DOHH2 (cell line): ENCODE measurements around the gene CCDC106.
A peak's percentile ranks its signal among the peaks of the same experiment; 100 is the strongest.

Experiments
- H3F3A ChIP-seq: fragments of 200-600 bp; sonication (generic), shearing (Covaris generic); 2 replicates; pipeline ENCODE4 v1.6.0; 2016; ENCODE audit warnings: antibody characterized with exemption, mild to moderate bottlenecking; ENCODE audit not compliant: control insufficient read depth, insufficient read depth
- H3K27ac ChIP-seq: fragments of 200-600 bp; sonication (generic); 2 replicates; pipeline ENCODE4 v1.5.1; 2014; ENCODE audit warnings: low read depth, mild to moderate bottlenecking, low read length, moderate library complexity
- H3K27me3 ChIP-seq: fragments of 200-600 bp; sonication (generic); 2 replicates; pipeline ENCODE4 v1.6.1; 2014; ENCODE audit warnings: mild to moderate bottlenecking, low read length, mixed read lengths; ENCODE audit not compliant: control insufficient read depth
- H3K36me3 ChIP-seq: fragments of 200-600 bp; sonication (generic); 2 replicates; pipeline ENCODE4 v1.6.1; 2014; ENCODE audit warnings: mild to moderate bottlenecking, low read length, moderate library complexity, mixed read lengths; ENCODE audit not compliant: control insufficient read depth
- H3K4me1 ChIP-seq: fragments of 200-600 bp; sonication (generic); 2 replicates; pipeline ENCODE4 v1.6.1; 2014; ENCODE audit warnings: mild to moderate bottlenecking, low read length, mixed read lengths; ENCODE audit not compliant: control insufficient read depth
- H3K4me2 ChIP-seq: fragments of 200-600 bp; sonication (generic); 2 replicates; pipeline ENCODE4 v1.6.0; 2014; ENCODE audit warnings: mild to moderate bottlenecking, low read length, moderate library complexity
- H3K4me3 ChIP-seq: fragments of 200-600 bp; sonication (generic); 2 replicates; pipeline ENCODE4 v1.5.1; 2014; ENCODE audit warnings: mild to moderate bottlenecking, low read length, mixed read lengths
- H3K79me2 ChIP-seq: fragments of 200-600 bp; sonication (generic); 2 replicates; pipeline ENCODE4 v1.6.1; 2014; ENCODE audit warnings: mild to moderate bottlenecking, low read length, mixed read lengths; ENCODE audit not compliant: control insufficient read depth
- H3K9me2 ChIP-seq: fragments of 200-600 bp; sonication (generic); replicated peaks from 2 replicates; pipeline ENCODE4 v1.6.1; 2014; ENCODE audit warnings: mild to moderate bottlenecking, low read length, mixed read lengths; ENCODE audit not compliant: control insufficient read depth
- H3K9me3 ChIP-seq: fragments of 200-600 bp; sonication (generic); 2 replicates; pipeline ENCODE4 v1.6.1; 2014; ENCODE audit warnings: antibody characterized with exemption, low read length, mixed read lengths; ENCODE audit not compliant: control insufficient read depth, insufficient read depth
- H4K20me1 ChIP-seq: fragments of 200-600 bp; sonication (generic); 2 replicates; pipeline ENCODE4 v1.6.0; 2014; ENCODE audit warnings: low read depth, mild to moderate bottlenecking, antibody characterized with exemption, low read length, moderate library complexity; ENCODE audit not compliant: control insufficient read depth, insufficient read depth
- EZH2phosphoT487 ChIP-seq: fragments of 200-600 bp; sonication (generic); IDR thresholded peaks from 2 replicates; pipeline ENCODE4 v1.6.1; 2017; ENCODE audit warnings: borderline replicate concordance, mild to moderate bottlenecking, antibody characterized with exemption, low read length, moderate library complexity, mixed read lengths
- TF ChIP-seq, protein P1 (sequence below): fragments of 200-600 bp; sonication (generic); IDR thresholded peaks from one replicate; pipeline ENCODE4 v1.5.1; 2014; ENCODE audit warnings: antibody characterized with exemption, mild to moderate bottlenecking, low read depth, low read length; ENCODE audit not compliant: poor library complexity, severe bottlenecking

The CCDC106 gene

GRCh38 chr19:55646889-55647731 is 902 bp upstream of the CCDC106 start:
- Histone ChIP-seq H3K9me2 (no peaks in the 10 kb centered on the region), H3K27me3 (no peaks in the 10 kb centered on the region), H3K4me1 (peaks cover 58% of the 10 kb centered on the region), H3K4me3 (peak overlapping the region; percentile 94), H3K27ac (peak overlapping the region; percentile 99), H3F3A (peaks cover 26% of the 10 kb centered on the region), H3K4me2 (peak overlapping the region; percentile 87), H3K9me3 (no peaks in the 10 kb centered on the region), H4K20me1 (no peaks in the 10 kb centered on the region), H3K79me2 (peaks cover 85% of the 10 kb centered on the region), H3K36me3 (peaks cover 83% of the 10 kb centered on the region)
- TF ChIP-seq, protein P1, sequence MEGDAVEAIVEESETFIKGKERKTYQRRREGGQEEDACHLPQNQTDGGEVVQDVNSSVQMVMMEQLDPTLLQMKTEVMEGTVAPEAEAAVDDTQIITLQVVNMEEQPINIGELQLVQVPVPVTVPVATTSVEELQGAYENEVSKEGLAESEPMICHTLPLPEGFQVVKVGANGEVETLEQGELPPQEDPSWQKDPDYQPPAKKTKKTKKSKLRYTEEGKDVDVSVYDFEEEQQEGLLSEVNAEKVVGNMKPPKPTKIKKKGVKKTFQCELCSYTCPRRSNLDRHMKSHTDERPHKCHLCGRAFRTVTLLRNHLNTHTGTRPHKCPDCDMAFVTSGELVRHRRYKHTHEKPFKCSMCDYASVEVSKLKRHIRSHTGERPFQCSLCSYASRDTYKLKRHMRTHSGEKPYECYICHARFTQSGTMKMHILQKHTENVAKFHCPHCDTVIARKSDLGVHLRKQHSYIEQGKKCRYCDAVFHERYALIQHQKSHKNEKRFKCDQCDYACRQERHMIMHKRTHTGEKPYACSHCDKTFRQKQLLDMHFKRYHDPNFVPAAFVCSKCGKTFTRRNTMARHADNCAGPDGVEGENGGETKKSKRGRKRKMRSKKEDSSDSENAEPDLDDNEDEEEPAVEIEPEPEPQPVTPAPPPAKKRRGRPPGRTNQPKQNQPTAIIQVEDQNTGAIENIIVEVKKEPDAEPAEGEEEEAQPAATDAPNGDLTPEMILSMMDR: no peak

GRCh38 chr19:55648585-55649267 is 714 bp downstream of the CCDC106 start:
- peaks cover 25% of the 10 kb centered on the region for H3F3A ChIP-seq
- H3K27me3 ChIP-seq: no peaks in the 10 kb centered on the region
- peaks cover 57% of the 10 kb centered on the region for H3K4me1 ChIP-seq
- H3K4me2 ChIP-seq: peak overlapping the region; percentile 87
- peaks cover 86% of the 10 kb centered on the region for H3K36me3 ChIP-seq
- peak overlapping the region; percentile 94 for H3K4me3 ChIP-seq
- no peak for TF ChIP-seq EZH2phosphoT487
- TF ChIP-seq, protein P1: no peak
- H3K79me2 ChIP-seq: peaks cover 72% of the 10 kb centered on the region
- no peaks in the 10 kb centered on the region for H3K9me2 ChIP-seq
- no peaks in the 10 kb centered on the region for H3K9me3 ChIP-seq
- H4K20me1 ChIP-seq: no peaks in the 10 kb centered on the region
- peak overlapping the region; percentile 99 for H3K27ac ChIP-seq

DNA sequence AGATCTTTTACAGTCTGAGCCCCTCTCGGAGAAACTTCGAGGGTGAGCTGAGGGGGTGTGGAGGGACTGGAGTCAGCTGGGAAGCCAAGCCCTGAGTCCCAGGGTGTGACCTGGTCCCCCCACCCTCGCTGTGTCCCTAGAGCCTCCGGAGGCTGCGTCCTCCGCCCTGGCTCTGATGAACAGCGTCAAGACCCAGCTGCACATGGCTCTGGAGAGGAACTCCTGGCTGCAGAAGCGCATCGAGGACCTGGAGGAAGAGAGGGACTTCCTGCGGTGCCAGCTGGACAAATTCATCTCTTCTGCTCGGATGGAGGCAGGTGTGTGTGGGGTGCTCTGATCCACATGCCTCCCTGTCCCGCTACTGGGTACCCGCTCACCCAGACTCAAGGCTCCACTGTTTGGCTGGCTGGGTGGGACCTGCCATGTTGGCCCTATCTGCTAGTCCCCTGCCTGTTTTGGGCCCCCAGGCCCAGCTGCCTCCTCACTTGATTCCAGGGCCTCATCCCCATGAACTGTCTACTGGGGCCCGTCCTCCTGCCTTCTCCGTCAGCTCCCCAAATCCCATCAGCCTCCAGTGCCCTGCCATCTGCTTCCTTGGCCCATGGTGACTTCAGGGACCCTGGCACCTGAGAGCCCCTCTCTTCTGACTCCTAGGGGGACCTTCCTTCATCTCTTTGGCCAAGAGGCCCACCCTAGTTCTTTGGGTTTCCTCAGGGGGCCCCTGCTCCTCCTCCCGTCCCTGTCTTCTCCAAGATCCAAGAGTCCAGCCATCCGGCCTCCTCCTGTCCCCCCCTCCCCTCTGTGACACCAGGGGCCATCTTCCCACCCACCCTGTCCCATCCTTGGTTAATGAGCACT is 1.5 kb downstream of the CCDC106 start:
- Histone ChIP-seq H3K4me2 (peak overlapping the region; percentile 87), H3K27ac (peak overlapping the region; percentile 99), H3K79me2 (peaks cover 64% of the 10 kb centered on the region), H3F3A (peaks cover 22% of the 10 kb centered on the region), H3K4me3 (peak overlapping the region; percentile 94), H3K9me3 (no peaks in the 10 kb centered on the region), H4K20me1 (no peaks in the 10 kb centered on the region), H3K27me3 (no peaks in the 10 kb centered on the region), H3K9me2 (no peaks in the 10 kb centered on the region), H3K4me1 (peaks cover 56% of the 10 kb centered on the region), H3K36me3 (peaks cover 79% of the 10 kb centered on the region)
- TF ChIP-seq EZH2phosphoT487: no peak
